ENCODE measurements around the gene CDCP1.
A peak's percentile ranks its signal among the peaks of the same experiment; 100 is the strongest.
"Not testable (repeated sequence)": the region's sequence is repeated elsewhere in the genome, so short reads cannot be mapped to it uniquely, and the experiment has no call there.

Gene CDCP1

GRCh38 chr3:45056608-45057301 is 89.4 kb downstream of the CDCP1 start:
- no peak for DNase-seq (ENCODE audit: low read depth)

GRCh38 chr3:45055411-45056143 is 90.6 kb downstream of the CDCP1 start:
- DNase-seq (ENCODE audit: low read depth), result no peak

GRCh38 chr3:45055032-45055410 is 91.2 kb downstream of the CDCP1 start:
- no peak for DNase-seq (ENCODE audit: low read depth)

GRCh38 chr3:45054196-45054857 is 91.9 kb downstream of the CDCP1 start:
- DNase-seq (ENCODE audit: low read depth), result peak; percentile 71

- DNase-seq (ENCODE audit: low read depth), result not testable (repeated sequence)
Measured at GRCh38 chr3:45053805-45054195, 92.4 kb downstream of the CDCP1 start.

GRCh38 chr3:45051685-45052084 is 94.5 kb downstream of the CDCP1 start:
- DNase-seq (ENCODE audit: low read depth), result no peak

- no peak for DNase-seq (ENCODE audit: low read depth)
Measured at GRCh38 chr3:45049807-45050206, 96.4 kb downstream of the CDCP1 start.

- no peak for DNase-seq (ENCODE audit: low read depth)
Measured at GRCh38 chr3:45048244-45048643, 97.9 kb downstream of the CDCP1 start.

- peak; percentile 92 for DNase-seq (ENCODE audit: low read depth)
Measured at GRCh38 chr3:45043728-45044299, 102.4 kb downstream of the CDCP1 start.

- DNase-seq (ENCODE audit: low read depth), result no peak
Measured at GRCh38 chr3:45042162-45042561, 104.0 kb downstream of the CDCP1 start.

- DNase-seq (ENCODE audit: low read depth), result no peak
Measured at GRCh38 chr3:45041666-45042065, 104.5 kb downstream of the CDCP1 start.

- peak; percentile 87 for DNase-seq (ENCODE audit: low read depth)
Measured at GRCh38 chr3:45037720-45038455, 108.3 kb downstream of the CDCP1 start.

- DNase-seq (ENCODE audit: low read depth), result no peak
Measured at GRCh38 chr3:45035441-45036301, 110.5 kb downstream of the CDCP1 start.

GRCh38 chr3:45034612-45035252 is 111.4 kb downstream of the CDCP1 start:
- DNase-seq (ENCODE audit: low read depth), result no peak

- DNase-seq (ENCODE audit: low read depth), result no peak
Measured at GRCh38 chr3:45033791-45034190, 112.4 kb downstream of the CDCP1 start.

All from stromal cell of bone marrow (primary cell).